Trophoblast cell (in vitro differentiated cells and primary cell): ENCODE measurements around the gene LILRB2.
"Not testable (repeated sequence)": the region's sequence is repeated elsewhere in the genome, so short reads cannot be mapped to it uniquely, and the experiment has no call there.

ENCODE experiments used
- DNase-seq, 2 donors: peaks; one replicate each; pipeline ENCODE4 v3.0.0-alpha.2; 2016
- H2AFZ ChIP-seq: 2 replicates; pipeline ENCODE4 v1.6.1; 2013; ENCODE audit warnings: low read length, moderate library complexity, mild to moderate bottlenecking; ENCODE audit not compliant: insufficient read depth, poor library complexity
- H2AK5ac ChIP-seq: 2 replicates; pipeline ENCODE4 v1.6.1; 2013; ENCODE audit warnings: mild to moderate bottlenecking, low read length
- H2BK120ac ChIP-seq: 2 replicates; pipeline ENCODE4 v1.6.1; 2013; ENCODE audit warnings: low read length, mild to moderate bottlenecking, moderate library complexity; ENCODE audit not compliant: insufficient read depth, poor library complexity
- H2BK12ac ChIP-seq: 2 replicates; pipeline ENCODE4 v1.6.1; 2013; ENCODE audit warnings: mild to moderate bottlenecking, low read length, moderate library complexity
- H2BK5ac ChIP-seq: 2 replicates; pipeline ENCODE4 v1.6.1; 2013; ENCODE audit warnings: low read length, low read depth, moderate library complexity, mild to moderate bottlenecking; ENCODE audit not compliant: poor library complexity
- H3K14ac ChIP-seq: 2 replicates; pipeline ENCODE4 v1.6.1; 2013; ENCODE audit warnings: mild to moderate bottlenecking, low read length
- H3K18ac ChIP-seq: 2 replicates; pipeline ENCODE4 v1.6.1; 2013; ENCODE audit warnings: mild to moderate bottlenecking, low read length
- H3K23ac ChIP-seq: 2 replicates; pipeline ENCODE4 v1.6.1; 2013; ENCODE audit warnings: low read length
- H3K27ac ChIP-seq: 2 replicates; pipeline ENCODE4 v1.5.1; 2013; ENCODE audit warnings: low read depth, mild to moderate bottlenecking, inconsistent platforms, low read length, moderate library complexity
- H3K27me3 ChIP-seq: 2 replicates; pipeline ENCODE4 v1.6.1; 2013; ENCODE audit warnings: inconsistent platforms, mild to moderate bottlenecking, low read length, moderate library complexity; ENCODE audit not compliant: insufficient read depth
- H3K36me3 ChIP-seq, 2 experiments: 1 replicate in 1 of 2; 2 replicates in 1 of 2; pipeline ENCODE4 v1.6.1; 2013; ENCODE audit warnings: low read length in 2 of 2, mild to moderate bottlenecking in 2 of 2, moderate library complexity in 1 of 2; ENCODE audit not compliant: insufficient read depth in 2 of 2, control insufficient read depth in 1 of 2
- H3K4ac ChIP-seq: 2 replicates; pipeline ENCODE4 v1.6.1; 2013; ENCODE audit warnings: low read depth, mild to moderate bottlenecking, low read length, moderate library complexity
- H3K4me1 ChIP-seq, 2 experiments: 1 replicate in 1 of 2; 2 replicates in 1 of 2; pipeline ENCODE4 v1.6.1; 2013; ENCODE audit warnings: low read length in 2 of 2, mild to moderate bottlenecking in 2 of 2, moderate library complexity in 1 of 2; ENCODE audit not compliant: insufficient read depth in 2 of 2, control insufficient read depth in 1 of 2
- H3K4me2 ChIP-seq: 2 replicates; pipeline ENCODE4 v1.6.1; 2013; ENCODE audit warnings: inconsistent platforms, mild to moderate bottlenecking, low read length, moderate library complexity
- H3K4me3 ChIP-seq: 2 replicates; pipeline ENCODE4 v1.5.1; 2013; ENCODE audit warnings: mild to moderate bottlenecking, low read depth, low read length, inconsistent platforms
- H3K79me1 ChIP-seq: one replicate; pipeline ENCODE4 v1.6.1; 2013; ENCODE audit warnings: low read length
- H3K79me2 ChIP-seq: 2 replicates; pipeline ENCODE4 v1.6.1; 2013; ENCODE audit warnings: low read length, mild to moderate bottlenecking; ENCODE audit not compliant: control insufficient read depth, insufficient read depth, poor library complexity
- H3K9ac ChIP-seq: 2 replicates; pipeline ENCODE4 v1.6.1; 2013; ENCODE audit warnings: mild to moderate bottlenecking, low read length
- H3K9me3 ChIP-seq: 2 replicates; pipeline ENCODE4 v1.6.1; 2013; ENCODE audit warnings: low read depth, mild to moderate bottlenecking, control low read depth, inconsistent platforms, low read length; ENCODE audit not compliant: insufficient read depth
- H4K12ac ChIP-seq: 2 replicates; pipeline ENCODE4 v1.6.1; 2013; ENCODE audit warnings: low read depth, mild to moderate bottlenecking, low read length, moderate library complexity
- H4K8ac ChIP-seq: 2 replicates; pipeline ENCODE4 v1.6.1; 2013; ENCODE audit warnings: low read depth, mild to moderate bottlenecking, low read length, moderate library complexity
- H4K91ac ChIP-seq: one replicate; pipeline ENCODE4 v1.6.1; 2013; ENCODE audit warnings: low read depth, mild to moderate bottlenecking, low read length, moderate library complexity
- WGBS: extraction: QIAGEN DNeasy Blood & Tissue Kit; methylation state at CpG from one replicate; pipeline ENCODE4 v1.1.7; 2013; ENCODE audit warnings: missing lambda C conversion rate; ENCODE audit not compliant: insufficient read length, insufficient coverage; ENCODE audit errors: extremely low coverage; 5-methylcytosine and 5-hydroxymethylcytosine counted together

Gene LILRB2

GRCh38 chr19:54281729-54282075 is 792 bp upstream of the LILRB2 start:
- H3K4me3 ChIP-seq, H3K9ac ChIP-seq, H2BK120ac ChIP-seq, H4K91ac ChIP-seq, H2BK12ac ChIP-seq, H3K27ac ChIP-seq, H3K4ac ChIP-seq, H3K79me1 ChIP-seq, H4K12ac ChIP-seq, H3K4me2 ChIP-seq, DNase-seq, H3K4me1 ChIP-seq, H3K27me3 ChIP-seq, H2BK5ac ChIP-seq, H3K36me3 ChIP-seq, H3K23ac ChIP-seq, H3K14ac ChIP-seq, H3K18ac ChIP-seq, H4K8ac ChIP-seq, H2AK5ac ChIP-seq, H3K9me3 ChIP-seq, H2AFZ ChIP-seq, H3K79me2 ChIP-seq: not testable (repeated sequence)
- no CpG with 5 or more reads among the region's 5 CpGs for whole genome bisulfite sequencing

GRCh38 chr19:54280441-54280840 is 469 bp downstream of the LILRB2 start:
- no CpG with 5 or more reads among the region's 10 CpGs for WGBS
- DNase-seq, result peak in 1 of 2 donors; percentile 7
- not testable (repeated sequence) for H3K23ac ChIP-seq

GRCh38 chr19:54280025-54280424 is 885 bp downstream of the LILRB2 start:
- H3K9ac ChIP-seq, H3K4me1 ChIP-seq, H2AFZ ChIP-seq, H4K91ac ChIP-seq, H2BK5ac ChIP-seq, H3K4ac ChIP-seq, H3K23ac ChIP-seq, H3K18ac ChIP-seq, H2BK12ac ChIP-seq, H2BK120ac ChIP-seq, H3K79me2 ChIP-seq, H3K4me3 ChIP-seq, H3K27ac ChIP-seq, H3K14ac ChIP-seq, H3K36me3 ChIP-seq, H3K27me3 ChIP-seq, H3K9me3 ChIP-seq, DNase-seq, H3K79me1 ChIP-seq, H4K8ac ChIP-seq, H3K4me2 ChIP-seq, H2AK5ac ChIP-seq, H4K12ac ChIP-seq: not testable (repeated sequence)
- no CpG with 5 or more reads among the region's 4 CpGs for WGBS

More at GRCh38 chr19:54280441-54280840, 469 bp downstream of the LILRB2 start:
- H3K18ac ChIP-seq, H2BK12ac ChIP-seq, H4K8ac ChIP-seq, H4K12ac ChIP-seq, H3K9ac ChIP-seq, H2BK120ac ChIP-seq, H3K9me3 ChIP-seq, H3K14ac ChIP-seq, H3K79me1 ChIP-seq, H3K27ac ChIP-seq, H3K79me2 ChIP-seq, H3K36me3 ChIP-seq, H2BK5ac ChIP-seq, H2AFZ ChIP-seq, H3K4me1 ChIP-seq, H3K27me3 ChIP-seq, H4K91ac ChIP-seq, H3K4ac ChIP-seq, H3K4me2 ChIP-seq, H3K4me3 ChIP-seq, H2AK5ac ChIP-seq: not testable (repeated sequence)

DNA sequence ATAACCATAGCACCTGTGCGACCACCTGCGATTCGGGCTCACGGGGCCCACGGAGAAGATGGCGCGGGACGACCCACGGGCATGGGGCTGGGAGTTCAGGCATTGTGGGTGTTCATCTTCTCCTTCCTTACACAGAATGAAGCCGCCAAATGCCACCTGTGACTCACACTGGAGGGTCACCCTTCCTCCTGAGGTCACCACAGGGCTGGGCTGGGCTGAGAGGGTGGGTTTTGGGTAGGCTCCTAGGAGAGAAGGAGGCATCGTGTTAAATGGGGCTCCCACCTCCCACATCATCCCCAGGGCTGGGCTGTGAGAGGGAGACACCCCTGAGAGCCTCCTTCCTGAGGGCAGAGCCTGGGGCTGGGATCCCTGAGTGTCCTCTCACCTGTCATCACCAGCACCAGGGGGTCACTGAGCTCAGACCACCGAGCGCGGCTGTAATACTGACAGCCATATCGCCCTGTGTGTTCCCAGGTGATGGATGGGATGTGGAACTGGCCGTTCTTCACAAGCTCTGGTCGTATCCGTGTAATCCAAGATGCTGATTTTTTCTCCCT is 1.4 kb downstream of the LILRB2 start:
- H3K9ac ChIP-seq, result no peak overlapping the region
- H3K79me1 ChIP-seq, result no peaks in the 10 kb centered on the region
- WGBS, result no CpG with 5 or more reads among the region's 18 CpGs
- H2BK5ac ChIP-seq, result no peak overlapping the region
- H3K36me3 ChIP-seq, result no peaks in the 10 kb centered on the region
- no peak overlapping the region for H4K8ac ChIP-seq
- no peak overlapping the region for H3K14ac ChIP-seq
- no peak for DNase-seq
- no peak overlapping the region for H3K23ac ChIP-seq
- no peaks in the 10 kb centered on the region for H3K27me3 ChIP-seq
- H4K12ac ChIP-seq, result no peak overlapping the region
- H3K27ac ChIP-seq, result no peak overlapping the region
- H3K18ac ChIP-seq, result no peak overlapping the region
- H3K79me2 ChIP-seq, result no peaks in the 10 kb centered on the region
- no peak overlapping the region for H2AK5ac ChIP-seq
- H2AFZ ChIP-seq, result no peak overlapping the region
- H3K4me1 ChIP-seq, result no peaks in the 10 kb centered on the region
- no peak overlapping the region for H4K91ac ChIP-seq
- no peak overlapping the region for H3K4ac ChIP-seq
- no peaks in the 10 kb centered on the region for H3K9me3 ChIP-seq
- H3K4me3 ChIP-seq, result no peak overlapping the region
- H2BK12ac ChIP-seq, result no peak overlapping the region
- H2BK120ac ChIP-seq, result no peak overlapping the region
- H3K4me2 ChIP-seq, result no peak overlapping the region
